HEK293 (cell line): ENCODE results near the gene IFITM1.

Experiments used
- CTCF ChIA-PET: fragments of 350-600 bp; formaldehyde crosslinking; extraction: SDS; loops from one replicate; lab custom pipeline; 2021; ENCODE audit warnings: antibody characterized with exemption; lab: Yijun Ruan, JAX
- POLR2A ChIA-PET: fragments of 300-600 bp; formaldehyde crosslinking; extraction: SDS; loops from one replicate; lab custom pipeline; 2020; ENCODE audit warnings: antibody characterized with exemption, inconsistent platforms; lab: Yijun Ruan, JAX
- H3K27ac ChIP-seq: fragments of 200-500 bp; sonication (Bioruptor generic); 2 replicates; pipeline ENCODE4 v1.5.1; 2014; ENCODE audit warnings: low read depth, low read length, control low read depth, inconsistent platforms; ENCODE audit errors: extremely low read depth
- H3K36me3 ChIP-seq, 2 experiments: fragments of 200-500 bp in 1 of 2; sonication (Bioruptor generic) in 1 of 2; 1 replicate in 1 of 2; 2 replicates in 1 of 2; pipeline ENCODE4 v1.5.1; 2014 to 2017; ENCODE audit warnings: inconsistent platforms in 2 of 2, low read length in 2 of 2; ENCODE audit not compliant: control insufficient read depth in 2 of 2, insufficient read depth in 1 of 2
- H3K4me1 ChIP-seq: fragments of 200-500 bp; sonication (Bioruptor generic); 2 replicates; pipeline ENCODE4 v1.5.1; 2014; ENCODE audit warnings: mild to moderate bottlenecking, low read length, inconsistent platforms; ENCODE audit not compliant: control insufficient read depth, insufficient read depth
- H3K4me3 ChIP-seq: 2 replicates; pipeline ENCODE4 v1.5.1; 2011; ENCODE audit warnings: low read depth, mild to moderate bottlenecking, control low read depth, low read length, moderate library complexity
- H3K9me3 ChIP-seq: fragments of 200-500 bp; sonication (Bioruptor generic); 2 replicates; pipeline ENCODE4 v1.5.1; 2014; ENCODE audit warnings: low read depth, low read length, inconsistent platforms; ENCODE audit not compliant: control insufficient read depth, insufficient read depth
- SETDB1 ChIP-seq: IDR thresholded peaks from one replicate; pipeline ENCODE4 v1.6.1; 2017; ENCODE audit warnings: mild to moderate bottlenecking, low read length, moderate library complexity, mixed read lengths; ENCODE audit not compliant: insufficient read length
- ZBTB7A ChIP-seq: fragments of 450-650 bp; formaldehyde crosslinking; IDR thresholded peaks from 2 replicates; pipeline ENCODE4 v1.5.1; 2016; ENCODE audit warnings: low read depth, missing biosample characterization, missing genetic modification characterization
- ZNF423 ChIP-seq: fragments of 450-650 bp; formaldehyde crosslinking; IDR thresholded peaks from 2 replicates; pipeline ENCODE4 v1.5.1; 2016; ENCODE audit warnings: missing biosample characterization, missing genetic modification characterization
- ZNF510 ChIP-seq: fragments of 450-650 bp; formaldehyde crosslinking; IDR thresholded peaks from 2 replicates; pipeline ENCODE4 v1.5.1; 2018; ENCODE audit warnings: mild to moderate bottlenecking, missing genetic modification characterization, missing biosample characterization; ENCODE audit not compliant: insufficient replicate concordance
- ZNF558 ChIP-seq: fragments of 450-650 bp; formaldehyde crosslinking; IDR thresholded peaks from 2 replicates; pipeline ENCODE4 v1.5.1; 2016; ENCODE audit warnings: missing biosample characterization, missing genetic modification characterization
- ZSCAN16 ChIP-seq: fragments of 450-650 bp; formaldehyde crosslinking; IDR thresholded peaks from 2 replicates; pipeline ENCODE4 v1.5.1; 2016; ENCODE audit warnings: missing biosample characterization, missing genetic modification characterization
- TF ChIP-seq, protein P1 (sequence below): fragments of 450-650 bp; formaldehyde crosslinking; IDR thresholded peaks from 2 replicates; pipeline ENCODE4 v1.5.1; 2017; ENCODE audit warnings: missing biosample characterization, mild to moderate bottlenecking, missing genetic modification characterization, moderate library complexity
- TF ChIP-seq, protein P2 (sequence below): fragments of 450-650 bp; formaldehyde crosslinking; conservative IDR thresholded peaks from 2 replicates; pipeline ENCODE4 v1.5.1; 2016; ENCODE audit warnings: low read depth, missing biosample characterization, missing genetic modification characterization
- TF ChIP-seq, protein P3 (sequence below): fragments of 450-650 bp; IDR thresholded peaks from 2 replicates; pipeline ENCODE4 v1.5.1; 2018; ENCODE audit warnings: missing biosample characterization, missing genetic modification characterization

The IFITM1 gene

GRCh38 chr11:272931-273198 is 41.0 kb upstream of the IFITM1 start:
- H3K4me1 ChIP-seq: no peaks in the 10 kb centered on the region

GRCh38 chr11:276219-276618 is 37.6 kb upstream of the IFITM1 start:
- Histone ChIP-seq H3K4me3 (no peak overlapping the region), H3K4me1 (no peaks in the 10 kb centered on the region), H3K27ac (no peak overlapping the region), H3K36me3 (no peaks in the 10 kb centered on the region)
- CTCF ChIA-PET: interaction anchor here (0.6 to 4.0 kb wide), 2 partner anchors 25 to 86 kb away, joined by 3 to 28 read pairs; no protein-coding TSS in a partner anchor
- POLR2A ChIA-PET: no interaction called here
- TF ChIP-seq SETDB1: peak; percentile 39
- TF ChIP-seq ZNF510 (tag by site-specific recombination): no peak
- TF ChIP-seq, all 188 proteins: peak for 1
- no peaks in the 10 kb centered on the region for H3K9me3 ChIP-seq

More at GRCh38 chr11:272931-273198, 41.0 kb upstream of the IFITM1 start:
- POLR2A ChIA-PET: no interaction called here
- TF ChIP-seq, protein P1, sequence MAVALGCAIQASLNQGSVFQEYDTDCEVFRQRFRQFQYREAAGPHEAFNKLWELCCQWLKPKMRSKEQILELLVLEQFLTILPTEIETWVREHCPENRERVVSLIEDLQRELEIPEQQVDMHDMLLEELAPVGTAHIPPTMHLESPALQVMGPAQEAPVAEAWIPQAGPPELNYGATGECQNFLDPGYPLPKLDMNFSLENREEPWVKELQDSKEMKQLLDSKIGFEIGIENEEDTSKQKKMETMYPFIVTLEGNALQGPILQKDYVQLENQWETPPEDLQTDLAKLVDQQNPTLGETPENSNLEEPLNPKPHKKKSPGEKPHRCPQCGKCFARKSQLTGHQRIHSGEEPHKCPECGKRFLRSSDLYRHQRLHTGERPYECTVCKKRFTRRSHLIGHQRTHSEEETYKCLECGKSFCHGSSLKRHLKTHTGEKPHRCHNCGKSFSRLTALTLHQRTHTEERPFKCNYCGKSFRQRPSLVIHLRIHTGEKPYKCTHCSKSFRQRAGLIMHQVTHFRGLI (tag by site-specific recombination): no peak
- TF ChIP-seq ZBTB7A (tag by site-specific recombination) (no peak), ZNF423 (tag by site-specific recombination) (no peak), ZNF558 (tag by site-specific recombination) (no peak)
- TF ChIP-seq, protein P2, sequence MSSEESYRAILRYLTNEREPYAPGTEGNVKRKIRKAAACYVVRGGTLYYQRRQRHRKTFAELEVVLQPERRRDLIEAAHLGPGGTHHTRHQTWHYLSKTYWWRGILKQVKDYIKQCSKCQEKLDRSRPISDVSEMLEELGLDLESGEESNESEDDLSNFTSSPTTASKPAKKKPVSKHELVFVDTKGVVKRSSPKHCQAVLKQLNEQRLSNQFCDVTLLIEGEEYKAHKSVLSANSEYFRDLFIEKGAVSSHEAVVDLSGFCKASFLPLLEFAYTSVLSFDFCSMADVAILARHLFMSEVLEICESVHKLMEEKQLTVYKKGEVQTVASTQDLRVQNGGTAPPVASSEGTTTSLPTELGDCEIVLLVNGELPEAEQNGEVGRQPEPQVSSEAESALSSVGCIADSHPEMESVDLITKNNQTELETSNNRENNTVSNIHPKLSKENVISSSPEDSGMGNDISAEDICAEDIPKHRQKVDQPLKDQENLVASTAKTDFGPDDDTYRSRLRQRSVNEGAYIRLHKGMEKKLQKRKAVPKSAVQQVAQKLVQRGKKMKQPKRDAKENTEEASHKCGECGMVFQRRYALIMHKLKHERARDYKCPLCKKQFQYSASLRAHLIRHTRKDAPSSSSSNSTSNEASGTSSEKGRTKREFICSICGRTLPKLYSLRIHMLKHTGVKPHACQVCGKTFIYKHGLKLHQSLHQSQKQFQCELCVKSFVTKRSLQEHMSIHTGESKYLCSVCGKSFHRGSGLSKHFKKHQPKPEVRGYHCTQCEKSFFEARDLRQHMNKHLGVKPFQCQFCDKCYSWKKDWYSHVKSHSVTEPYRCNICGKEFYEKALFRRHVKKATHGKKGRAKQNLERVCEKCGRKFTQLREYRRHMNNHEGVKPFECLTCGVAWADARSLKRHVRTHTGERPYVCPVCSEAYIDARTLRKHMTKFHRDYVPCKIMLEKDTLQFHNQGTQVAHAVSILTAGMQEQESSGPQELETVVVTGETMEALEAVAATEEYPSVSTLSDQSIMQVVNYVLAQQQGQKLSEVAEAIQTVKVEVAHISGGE (tag by site-specific recombination): no peak
- TF ChIP-seq, protein P3, sequence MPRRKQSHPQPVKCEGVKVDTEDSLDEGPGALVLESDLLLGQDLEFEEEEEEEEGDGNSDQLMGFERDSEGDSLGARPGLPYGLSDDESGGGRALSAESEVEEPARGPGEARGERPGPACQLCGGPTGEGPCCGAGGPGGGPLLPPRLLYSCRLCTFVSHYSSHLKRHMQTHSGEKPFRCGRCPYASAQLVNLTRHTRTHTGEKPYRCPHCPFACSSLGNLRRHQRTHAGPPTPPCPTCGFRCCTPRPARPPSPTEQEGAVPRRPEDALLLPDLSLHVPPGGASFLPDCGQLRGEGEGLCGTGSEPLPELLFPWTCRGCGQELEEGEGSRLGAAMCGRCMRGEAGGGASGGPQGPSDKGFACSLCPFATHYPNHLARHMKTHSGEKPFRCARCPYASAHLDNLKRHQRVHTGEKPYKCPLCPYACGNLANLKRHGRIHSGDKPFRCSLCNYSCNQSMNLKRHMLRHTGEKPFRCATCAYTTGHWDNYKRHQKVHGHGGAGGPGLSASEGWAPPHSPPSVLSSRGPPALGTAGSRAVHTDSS (tag by site-specific recombination): no peak
- Histone ChIP-seq H3K27ac (no peak overlapping the region), H3K36me3 (no peaks in the 10 kb centered on the region), H3K9me3 (no peaks in the 10 kb centered on the region), H3K4me3 (no peak overlapping the region)
- CTCF ChIA-PET: no interaction called here

- no peaks in the 10 kb centered on the region for H3K36me3 ChIP-seq
- no peaks in the 10 kb centered on the region for H3K4me1 ChIP-seq
- no peak within 1 kb of the TSS for H3K4me3 ChIP-seq
- ChIA-PET CTCF (interaction anchor here (0.6 to 4.0 kb wide), 2 partner anchors 18 to 28 kb away, joined by 3 to 28 read pairs; no protein-coding TSS in a partner anchor), POLR2A (interaction anchor here (0.5 kb wide), 1 partner anchor 156 kb away, joined by 5 read pairs; no protein-coding TSS in a partner anchor)
- H3K27ac ChIP-seq: no peak within 1 kb of the TSS
- H3K9me3 ChIP-seq: no peaks in the 10 kb centered on the region
- no peak for TF ChIP-seq ZSCAN16 (tag by site-specific recombination)
Measured at GRCh38 chr11:278001-278951, 35.6 kb upstream of the IFITM1 start, which contains the start of gene NLRP6. TSS of gene NLRP6 (plus strand) at chr11:278407. CDS start at chr11:278570, 163 bp downstream.
